GM12801 (cell line): ENCODE results near the gene S100A2.

Experiments used
- TF ChIP-seq, protein P1 (sequence below): IDR thresholded peaks from one replicate; pipeline ENCODE4 v1.5.1; 2011; ENCODE audit warnings: control low read depth; ENCODE audit not compliant: insufficient read length; ENCODE audit errors: extremely low read depth

S100A2 gene

DNA sequence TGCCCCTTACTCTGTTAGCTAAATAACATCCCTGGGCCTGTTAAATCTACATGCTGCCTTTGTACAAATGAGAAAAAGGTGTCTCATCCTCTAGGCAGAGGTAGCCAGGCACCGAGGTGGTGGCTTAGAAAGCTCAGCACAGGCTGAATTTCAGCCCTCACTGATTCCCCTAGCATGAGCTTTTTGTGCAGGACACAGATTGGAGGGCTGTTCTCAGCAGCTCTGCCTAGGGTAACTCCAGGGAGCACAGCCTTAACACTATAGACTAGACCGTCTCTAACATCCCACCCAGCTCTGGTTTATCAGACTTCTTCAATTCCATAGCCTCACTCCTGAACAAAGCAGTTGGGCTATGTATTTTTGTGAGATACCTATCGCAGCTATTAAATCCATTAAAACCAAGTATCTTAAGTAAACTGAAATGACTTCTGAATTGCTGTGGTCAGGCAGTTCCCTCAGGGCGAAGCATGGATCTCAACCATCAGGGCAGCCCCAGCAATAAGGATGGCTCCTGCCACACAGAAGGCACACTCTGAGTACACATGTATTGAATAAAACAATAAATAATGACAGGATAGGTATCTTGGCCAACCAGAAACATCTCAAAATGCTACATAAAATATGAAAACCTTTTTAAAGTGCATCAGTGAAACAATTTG lies 44.7 kb downstream of the S100A2 start:
- TF ChIP-seq, protein P1, sequence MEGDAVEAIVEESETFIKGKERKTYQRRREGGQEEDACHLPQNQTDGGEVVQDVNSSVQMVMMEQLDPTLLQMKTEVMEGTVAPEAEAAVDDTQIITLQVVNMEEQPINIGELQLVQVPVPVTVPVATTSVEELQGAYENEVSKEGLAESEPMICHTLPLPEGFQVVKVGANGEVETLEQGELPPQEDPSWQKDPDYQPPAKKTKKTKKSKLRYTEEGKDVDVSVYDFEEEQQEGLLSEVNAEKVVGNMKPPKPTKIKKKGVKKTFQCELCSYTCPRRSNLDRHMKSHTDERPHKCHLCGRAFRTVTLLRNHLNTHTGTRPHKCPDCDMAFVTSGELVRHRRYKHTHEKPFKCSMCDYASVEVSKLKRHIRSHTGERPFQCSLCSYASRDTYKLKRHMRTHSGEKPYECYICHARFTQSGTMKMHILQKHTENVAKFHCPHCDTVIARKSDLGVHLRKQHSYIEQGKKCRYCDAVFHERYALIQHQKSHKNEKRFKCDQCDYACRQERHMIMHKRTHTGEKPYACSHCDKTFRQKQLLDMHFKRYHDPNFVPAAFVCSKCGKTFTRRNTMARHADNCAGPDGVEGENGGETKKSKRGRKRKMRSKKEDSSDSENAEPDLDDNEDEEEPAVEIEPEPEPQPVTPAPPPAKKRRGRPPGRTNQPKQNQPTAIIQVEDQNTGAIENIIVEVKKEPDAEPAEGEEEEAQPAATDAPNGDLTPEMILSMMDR, result no peak

DNA sequence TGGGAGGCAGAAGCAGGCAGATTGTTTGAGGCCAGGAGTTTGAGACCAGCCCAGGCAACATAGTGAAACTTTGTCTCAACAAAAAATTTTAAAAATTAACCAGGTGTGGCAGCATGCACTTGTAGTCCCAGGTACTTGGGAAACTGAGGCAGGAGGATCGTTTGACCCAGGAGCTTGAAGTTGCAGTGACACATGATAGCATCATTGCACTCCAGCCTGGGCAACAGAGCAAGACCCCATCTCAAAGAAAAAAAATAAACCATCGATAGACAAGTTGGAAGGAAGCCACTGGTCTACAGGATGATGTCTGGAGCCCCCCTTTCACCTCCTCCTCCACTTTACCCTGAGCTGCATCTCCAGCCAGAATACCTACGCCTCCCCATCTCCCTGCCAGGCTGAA lies 46.4 kb downstream of the S100A2 start:
- TF ChIP-seq, protein P1, result no peak

- TF ChIP-seq, protein P1, result no peak
These were observed 49.9 kb downstream of the S100A2 start for GRCh38 chr1:153515504-153516394.

DNA sequence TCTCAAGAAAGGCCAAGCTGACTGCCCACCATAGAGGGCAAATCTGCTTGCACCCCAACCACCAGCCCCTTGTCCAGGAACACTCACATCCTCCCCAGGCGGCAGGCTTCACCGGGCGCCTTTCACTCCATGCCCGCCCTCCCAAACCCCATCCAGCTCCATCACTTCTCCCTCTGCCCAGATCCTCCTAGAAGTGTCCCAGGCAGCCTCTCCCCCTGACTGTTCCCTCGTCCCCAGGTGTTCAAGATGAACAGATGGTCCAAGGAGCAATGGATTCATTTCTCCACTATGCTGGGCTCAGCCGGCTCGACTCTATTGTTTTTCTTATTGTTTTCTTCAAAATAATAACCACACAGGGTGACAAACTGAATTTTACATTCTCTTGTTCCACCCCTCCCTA lies 52.0 kb downstream of the S100A2 start:
- TF ChIP-seq, protein P1, result no peak

DNA sequence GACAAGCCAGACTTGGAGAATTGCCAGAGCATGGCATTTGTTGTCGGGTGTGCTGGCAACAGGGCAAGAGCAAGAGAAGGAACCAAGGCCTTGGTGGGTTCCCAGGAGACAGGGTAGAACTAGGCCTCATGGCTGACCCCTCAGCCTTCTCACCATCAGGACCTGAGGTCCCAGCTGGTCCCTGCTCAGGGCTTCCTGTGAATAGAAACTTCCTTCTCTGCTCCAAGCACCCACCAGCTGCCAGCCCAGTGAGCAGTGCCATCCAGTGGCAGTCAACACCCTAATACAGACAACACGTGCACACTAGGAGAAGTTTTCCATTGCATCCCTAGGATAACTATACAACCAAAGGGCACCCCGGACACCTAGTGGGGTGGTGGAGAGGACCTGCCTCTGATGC lies 52.6 kb downstream of the S100A2 start:
- TF ChIP-seq, protein P1, result no peak
